Measurements from ENCODE around the gene SYT8.

The SYT8 gene

GRCh38 chr11:1879941-1880720, 45.3 kb downstream of the SYT8 start:
- H3K4me2 ChIP-seq (ENCODE audit: low read length) = no peak overlapping the region
- no peaks in the 10 kb centered on the region for H3K79me2 ChIP-seq (ENCODE audit: insufficient read depth, low read length)
- H3K36me3 ChIP-seq (ENCODE audit: insufficient read depth, low read length) = peaks cover 24% of the 10 kb centered on the region
- no peak overlapping the region for H2AFZ ChIP-seq (ENCODE audit: low read length)
- H3K4me1 ChIP-seq (ENCODE audit: insufficient read depth, low read length, severe bottlenecking) = peaks cover 7% of the 10 kb centered on the region
- H3K9me2 ChIP-seq (ENCODE audit: low read depth, low read length) = no peaks in the 10 kb centered on the region
- H3K27me3 ChIP-seq (ENCODE audit: insufficient read depth, low read length) = no peaks in the 10 kb centered on the region
- no peaks in the 10 kb centered on the region for H3K9me3 ChIP-seq (ENCODE audit: low read length)
- TF ChIP-seq CTCF (IDR thresholded peaks at IDR 0.05; ENCODE audit: low read length) = no peak
- no peak for TF ChIP-seq EZH2 (IDR thresholded peaks at IDR 0.05; ENCODE audit: borderline replicate concordance, low read length)
- H3K4me3 ChIP-seq (ENCODE audit: low read depth, low read length, poor library complexity, severe bottlenecking) = no peak overlapping the region
- no peaks in the 10 kb centered on the region for H3F3A ChIP-seq (ENCODE audit: insufficient read depth, low read length)
- H4K20me1 ChIP-seq (ENCODE audit: insufficient read depth, low read length) = no peaks in the 10 kb centered on the region
- H3K9ac ChIP-seq (ENCODE audit: low read length) = no peak overlapping the region
- no peak overlapping the region for H3K27ac ChIP-seq (ENCODE audit: low read depth, low read length, poor library complexity, severe bottlenecking)

GRCh38 chr11:1880746-1881441, 46.1 kb downstream of the SYT8 start:
- Histone ChIP-seq H3K27me3 (ENCODE audit: insufficient read depth, low read length) (no peaks in the 10 kb centered on the region), H3F3A (ENCODE audit: insufficient read depth, low read length) (no peaks in the 10 kb centered on the region), H4K20me1 (ENCODE audit: insufficient read depth, low read length) (no peaks in the 10 kb centered on the region), H3K27ac (ENCODE audit: low read depth, low read length, poor library complexity, severe bottlenecking) (no peak overlapping the region), H3K4me1 (ENCODE audit: insufficient read depth, low read length, severe bottlenecking) (peaks cover 7% of the 10 kb centered on the region), H3K9ac (ENCODE audit: low read length) (no peak overlapping the region), H3K4me3 (ENCODE audit: low read depth, low read length, poor library complexity, severe bottlenecking) (no peak overlapping the region), H3K79me2 (ENCODE audit: insufficient read depth, low read length) (no peaks in the 10 kb centered on the region), H3K36me3 (ENCODE audit: insufficient read depth, low read length) (peaks cover 32% of the 10 kb centered on the region), H3K9me2 (ENCODE audit: low read depth, low read length) (no peaks in the 10 kb centered on the region), H3K9me3 (ENCODE audit: low read length) (no peaks in the 10 kb centered on the region), H2AFZ (ENCODE audit: low read length) (no peak overlapping the region), H3K4me2 (ENCODE audit: low read length) (no peak overlapping the region)
- TF ChIP-seq EZH2 (IDR thresholded peaks at IDR 0.05; ENCODE audit: borderline replicate concordance, low read length) (no peak), CTCF (IDR thresholded peaks at IDR 0.05; ENCODE audit: low read length) (no peak)

- H3F3A ChIP-seq (ENCODE audit: insufficient read depth, low read length) = no peaks in the 10 kb centered on the region
- H3K36me3 ChIP-seq (ENCODE audit: insufficient read depth, low read length) = peaks cover 39% of the 10 kb centered on the region
- H3K27me3 ChIP-seq (ENCODE audit: insufficient read depth, low read length) = no peaks in the 10 kb centered on the region
- no peak overlapping the region for H3K4me3 ChIP-seq (ENCODE audit: low read depth, low read length, poor library complexity, severe bottlenecking)
- peak overlapping the region; percentile 20 for H3K27ac ChIP-seq (ENCODE audit: low read depth, low read length, poor library complexity, severe bottlenecking)
- no peak overlapping the region for H2AFZ ChIP-seq (ENCODE audit: low read length)
- H3K9ac ChIP-seq (ENCODE audit: low read length) = no peak overlapping the region
- no peaks in the 10 kb centered on the region for H3K79me2 ChIP-seq (ENCODE audit: insufficient read depth, low read length)
- no peaks in the 10 kb centered on the region for H3K9me2 ChIP-seq (ENCODE audit: low read depth, low read length)
- H3K9me3 ChIP-seq (ENCODE audit: low read length) = no peaks in the 10 kb centered on the region
- H4K20me1 ChIP-seq (ENCODE audit: insufficient read depth, low read length) = no peaks in the 10 kb centered on the region
- H3K4me2 ChIP-seq (ENCODE audit: low read length) = no peak overlapping the region
- no peak for TF ChIP-seq EZH2 (IDR thresholded peaks at IDR 0.05; ENCODE audit: borderline replicate concordance, low read length)
- no peak for TF ChIP-seq CTCF (IDR thresholded peaks at IDR 0.05; ENCODE audit: low read length)
- peaks cover 7% of the 10 kb centered on the region for H3K4me1 ChIP-seq (ENCODE audit: insufficient read depth, low read length, severe bottlenecking)
These were observed 46.9 kb downstream of the SYT8 start for GRCh38 chr11:1881442-1882264.

Measured in OCI-LY1 (cell line).